ENCODE results near the gene GIGYF2.

- no peak for TF ChIP-seq CTCF (IDR thresholded peaks at IDR 0.05; ENCODE audit: insufficient read depth, low read length)
- TF ChIP-seq GABPA (IDR thresholded peaks at IDR 0.05; ENCODE audit: low read depth): no peak
- TF ChIP-seq POLR2AphosphoS5 (IDR thresholded peaks at IDR 0.05; ENCODE audit: low read depth): no peak
- no peak for TF ChIP-seq REST (IDR thresholded peaks at IDR 0.05; ENCODE audit: insufficient replicate concordance, low read depth)
These were observed 175.0 kb downstream of the GIGYF2 start for GRCh38 chr2:232871835-232872736.
